GM19395 (cell line): Measurements from ENCODE around the gene CDH22.

Experiments used
- ATAC-seq: cut with Tn5 transposase; IDR thresholded peaks from one replicate; pipeline ENCODE4 v1.9.1; 2021; ENCODE audit warnings: mild to moderate bottlenecking, moderate library complexity; ENCODE audit not compliant: unreplicated experiment

The CDH22 gene

DNA sequence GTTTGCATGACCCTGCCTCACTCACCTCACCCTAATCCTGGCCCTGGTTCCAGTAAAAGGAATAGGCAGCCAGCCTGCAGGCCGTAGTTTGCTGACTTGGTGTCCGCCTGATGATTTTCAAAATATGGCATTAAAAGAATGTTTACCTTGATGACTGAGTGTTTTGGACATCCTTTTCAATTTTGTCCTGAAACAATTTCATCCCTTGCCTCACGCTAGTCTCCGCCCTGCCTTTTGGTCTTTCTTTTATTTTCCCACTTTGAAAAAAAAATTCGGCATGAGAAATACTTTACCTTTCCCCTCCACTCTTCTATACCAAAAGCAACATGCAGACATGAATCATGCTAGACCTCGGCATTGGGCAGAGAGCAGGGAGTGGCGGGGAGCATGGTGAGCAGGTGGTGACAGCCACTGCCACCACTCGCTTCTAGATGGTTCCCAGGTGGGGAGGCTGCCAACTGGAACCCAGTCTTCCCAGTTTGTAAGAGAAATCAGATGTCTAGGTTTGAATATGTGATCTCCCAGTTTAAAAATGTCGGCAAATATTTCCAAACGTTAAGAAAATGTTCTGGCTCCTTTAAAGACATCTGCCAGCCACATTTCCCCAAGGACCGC lies 180.8 kb downstream of the CDH22 start:
- no peak for ATAC-seq

DNA sequence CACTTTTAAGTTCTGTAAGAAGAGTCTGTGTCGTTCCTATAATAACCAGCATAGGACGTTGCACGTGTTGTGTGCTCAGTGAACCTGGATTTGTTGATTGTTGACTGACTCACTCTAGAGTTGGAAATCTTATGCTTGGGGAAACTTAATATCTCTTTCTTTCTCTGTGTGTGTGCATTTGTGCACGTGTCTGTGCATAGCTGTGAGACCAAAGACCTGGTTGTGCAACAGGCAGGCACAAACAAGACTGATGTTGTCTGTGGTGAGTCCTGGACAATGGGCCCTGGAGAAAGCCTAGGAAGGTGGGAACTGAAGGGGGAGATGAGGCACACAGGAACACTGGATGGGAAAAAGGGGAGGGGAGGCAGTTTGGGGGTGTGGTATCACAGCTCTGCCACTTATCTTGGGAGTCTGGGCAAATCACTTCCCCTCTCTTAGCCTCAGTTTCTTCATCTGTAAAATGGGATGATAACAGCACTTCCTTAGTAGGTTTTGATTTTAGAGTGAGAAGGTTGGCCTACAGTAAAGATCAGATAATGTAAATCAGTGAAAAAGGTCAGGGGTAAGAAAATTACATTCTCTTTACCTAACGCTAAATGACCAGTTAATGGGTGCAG lies 181.8 kb downstream of the CDH22 start:
- ATAC-seq = no peak
